Upper lobe of left lung (tissue), 4 donors: ENCODE data around the gene ZNF101.

Experiments
- EP300 ChIP-seq, 4 donors: sonication (generic); formaldehyde crosslinking; IDR thresholded peaks; one replicate each; pipeline ENCODE4 v1.5.1; 2017; ENCODE audit warnings: antibody characterized with exemption in 4 of 4, control low read depth in 2 of 4
- POLR2A ChIP-seq, 4 donors: fragments of 450-650 bp; IDR thresholded peaks; one replicate each; pipeline ENCODE4 v1.5.1; 2016 to 2017; ENCODE audit warnings: antibody characterized with exemption in 4 of 4, mild to moderate bottlenecking in 2 of 4
- POLR2AphosphoS5 ChIP-seq, 2 donors: sonication (generic); formaldehyde crosslinking; IDR thresholded peaks; one replicate each; pipeline ENCODE4 v1.5.1; 2017; ENCODE audit warnings: antibody characterized with exemption in 2 of 2
- TF ChIP-seq, protein P1 (sequence below), 6 experiments: fragments of 450-650 bp in 4 of 6; fragments of 200-600 bp in 2 of 6; sonication (generic) in 2 of 6; IDR thresholded peaks; one replicate each; pipeline ENCODE4 v1.5.1; 2016 to 2019; ENCODE audit warnings: antibody characterized with exemption in 6 of 6

DNA sequence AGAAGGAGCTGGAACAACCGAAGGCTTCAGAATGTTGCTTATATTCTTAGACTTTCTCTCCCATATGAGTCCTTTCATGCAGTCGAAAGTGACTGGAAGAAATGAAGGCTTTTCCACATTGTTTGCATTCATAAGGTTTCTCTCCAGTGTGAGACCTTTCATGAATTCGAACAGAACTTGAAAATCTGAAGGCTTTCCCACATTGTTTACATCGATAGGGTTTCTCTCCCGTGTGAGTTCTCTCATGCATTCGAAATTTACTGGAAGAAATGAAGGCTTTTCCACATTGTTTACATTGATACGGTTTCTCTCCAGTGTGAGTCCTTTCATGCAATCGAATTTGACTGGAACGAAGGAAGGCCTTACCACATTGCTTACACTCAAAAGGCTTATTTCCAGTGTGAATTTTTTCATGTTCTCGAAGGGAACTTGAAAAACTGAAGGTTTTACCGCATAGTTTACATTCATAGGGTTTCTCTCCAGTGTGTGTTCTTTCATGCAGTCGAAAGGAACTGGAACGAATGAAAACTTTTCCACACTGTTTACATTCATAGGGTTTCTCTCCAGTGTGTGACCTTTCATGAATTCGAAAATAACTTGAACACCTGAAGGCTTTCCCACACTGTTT is 42.8 kb downstream of the ZNF101 start:
- TF ChIP-seq EP300 (IDR thresholded peaks at IDR 0.05) = no peak
- no peak for TF ChIP-seq POLR2A (IDR thresholded peaks at IDR 0.05)
- no peak for TF ChIP-seq POLR2AphosphoS5 (IDR thresholded peaks at IDR 0.05)
- TF ChIP-seq, protein P1, sequence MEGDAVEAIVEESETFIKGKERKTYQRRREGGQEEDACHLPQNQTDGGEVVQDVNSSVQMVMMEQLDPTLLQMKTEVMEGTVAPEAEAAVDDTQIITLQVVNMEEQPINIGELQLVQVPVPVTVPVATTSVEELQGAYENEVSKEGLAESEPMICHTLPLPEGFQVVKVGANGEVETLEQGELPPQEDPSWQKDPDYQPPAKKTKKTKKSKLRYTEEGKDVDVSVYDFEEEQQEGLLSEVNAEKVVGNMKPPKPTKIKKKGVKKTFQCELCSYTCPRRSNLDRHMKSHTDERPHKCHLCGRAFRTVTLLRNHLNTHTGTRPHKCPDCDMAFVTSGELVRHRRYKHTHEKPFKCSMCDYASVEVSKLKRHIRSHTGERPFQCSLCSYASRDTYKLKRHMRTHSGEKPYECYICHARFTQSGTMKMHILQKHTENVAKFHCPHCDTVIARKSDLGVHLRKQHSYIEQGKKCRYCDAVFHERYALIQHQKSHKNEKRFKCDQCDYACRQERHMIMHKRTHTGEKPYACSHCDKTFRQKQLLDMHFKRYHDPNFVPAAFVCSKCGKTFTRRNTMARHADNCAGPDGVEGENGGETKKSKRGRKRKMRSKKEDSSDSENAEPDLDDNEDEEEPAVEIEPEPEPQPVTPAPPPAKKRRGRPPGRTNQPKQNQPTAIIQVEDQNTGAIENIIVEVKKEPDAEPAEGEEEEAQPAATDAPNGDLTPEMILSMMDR (IDR thresholded peaks at IDR 0.05) = no peak
